ENCODE results near the gene XYLT2. TPM values are rescaled to one million over a fixed set of nuclear protein-coding genes. Genes with fewer than 3 reads are reported as not detected.
A peak's percentile ranks its signal among the peaks of the same experiment; 100 is the strongest.

Gene XYLT2
- total and polyA plus RNA-seq, 9 of the 15 experiments (the other 6 are each of a cell fraction or from before 2014, with no cell fraction given), result 0.63 to 9.1 (median 4.3) TPM

- intact Hi-C loops (cut with micrococcal nuclease), result no loop called here
- H3K9ac ChIP-seq (ENCODE audit: insufficient read depth in 1 of 2, low read depth in 2 of 2, low read length in 2 of 2), result no peak overlapping the region
- in situ Hi-C loops (cut with MboI), result no loop called here
- TF ChIP-seq DNMT1 (IDR thresholded peaks at IDR 0.05) (no peak), BCLAF1 (IDR thresholded peaks at IDR 0.05; ENCODE audit: borderline replicate concordance in 1 of 2, control insufficient read depth in 1 of 2, low read depth in 2 of 2, low read length in 1 of 2) (no peak), GABPA (tag; conservative IDR thresholded peaks at IDR 0.05; ENCODE audit: low read depth) (no peak), ZNF124 (CRISPR knock-in tag; IDR thresholded peaks at IDR 0.05) (no peak), MAFK (IDR thresholded peaks at IDR 0.05; ENCODE audit: low read length) (no peak), CEBPG (CRISPR knock-in tag; IDR thresholded peaks at IDR 0.05) (no peak), CEBPG (tag; conservative IDR thresholded peaks at IDR 0.05 in 1 of 2, IDR thresholded peaks at IDR 0.05 in 1 of 2) (no peak)
- no peak overlapping the region for H3K4me3 ChIP-seq
- no peaks in the 10 kb centered on the region for H3K9me3 ChIP-seq (replicated peaks; ENCODE audit: control insufficient read depth, insufficient read depth, low read depth, low read length)
- ChIA-PET CTCF (ENCODE audit: low intra/inter-chr PET ratio) (no interaction called here), POLR2A (interaction anchor here (1.3 kb wide), 1 partner anchor 115 kb away, joined by 4 read pairs; no protein-coding TSS in a partner anchor)
- H3K79me2 ChIP-seq (ENCODE audit: control insufficient read depth, insufficient read depth, low read length), result no peaks in the 10 kb centered on the region
- H3K27me3 ChIP-seq (ENCODE audit: control insufficient read depth in 2 of 2, insufficient read depth in 2 of 2, low read length in 2 of 2), result peaks cover 16 to 47% of the 10 kb centered on the region in 2 experiments; a peak in 4 of 5 replicates
- no peak overlapping the region for H3K4me2 ChIP-seq (ENCODE audit: insufficient read depth, low read length)
- H3K36me3 ChIP-seq (ENCODE audit: control insufficient read depth, insufficient read depth, low read length), result no peaks in the 10 kb centered on the region
- no peaks in the 10 kb centered on the region; the same call in 1 of the 2 replicates for H4K20me1 ChIP-seq (replicated peaks; ENCODE audit: control insufficient read depth, insufficient read depth, low read length)
- no peak for ATAC-seq
- no peak for DNase-seq (ENCODE audit: extremely low read depth in 1 of 4, low spot score in 3 of 4)
- peaks cover 0 to 3% of the 10 kb centered on the region in 2 experiments; a peak in 1 of 5 replicates for H3K4me1 ChIP-seq (replicated peaks in 1 of 2; ENCODE audit: control insufficient read depth in 2 of 2, insufficient read depth in 2 of 2, low read length in 2 of 2)
- no TSS peak for BruUV-seq (replicated peaks)
- no peak overlapping the region for H3K27ac ChIP-seq (ENCODE audit: extremely low read depth, low read depth, low read length)
- FAIRE-seq, result no peak
- WGBS (ENCODE audit: insufficient coverage, low coverage, missing lambda C conversion rate), result 4% methylated on average over 3 of the region's 3 CpGs
- 0 out of 2 replicates have a peak overlapping the region, but pooled peaks have one; percentile 14 for H2AFZ ChIP-seq (ENCODE audit: low read depth, low read length)
- no peaks in the 10 kb centered on the region for H3K9me1 ChIP-seq (ENCODE audit: control insufficient read depth, insufficient read depth, low read length)
Observed at GRCh38 chr17:50316016-50316587, 29.8 kb upstream of the XYLT2 start.

Data from K562 (cell line).